WTC11 (cell line): ENCODE results near the gene LAMB4. TPM values are rescaled to one million over a fixed set of nuclear protein-coding genes. Genes with fewer than 3 reads are reported as not detected.

ENCODE experiments used
- ATAC-seq: fragments of 200-7000 bp; cut with Tn5 transposase; 2 replicates; pipeline ENCODE4 v1.10.0; 2021; ENCODE audit warnings: mild to moderate bottlenecking, moderate library complexity
- CTCF ChIA-PET: fragments of 300-600 bp; sonication (Branson Sonifier 250); formaldehyde crosslinking; loops from one replicate; lab custom pipeline; 2021; ENCODE audit warnings: antibody characterized with exemption; lab: Charles Lee
- POLR2A ChIA-PET: fragments of 350-600 bp; sonication (Branson Sonifier 250); formaldehyde crosslinking; loops from one replicate; lab custom pipeline; 2021; ENCODE audit warnings: antibody characterized with exemption; lab: Charles Lee
- DNase-seq: peaks from one replicate; pipeline ENCODE4 v3.0.0; 2021; ENCODE audit warnings: low spot score
- H3K27ac Mint-ChIP-seq: 2 replicates; pipeline ENCODE4 v1.8.0; 2021; ENCODE audit warnings: mixed read lengths
- H3K27me3 Mint-ChIP-seq: 2 replicates; pipeline ENCODE4 v1.8.0; 2021; ENCODE audit warnings: low read depth, mild to moderate bottlenecking, moderate library complexity, mixed read lengths
- H3K36me3 Mint-ChIP-seq: 2 replicates; pipeline ENCODE4 v1.8.0; 2021; ENCODE audit warnings: mixed read lengths
- H3K4me1 Mint-ChIP-seq: 2 replicates; pipeline ENCODE4 v1.8.0; 2022; ENCODE audit warnings: mixed read lengths
- H3K4me3 Mint-ChIP-seq: 2 replicates; pipeline ENCODE4 v1.8.0; 2021; ENCODE audit warnings: mild to moderate bottlenecking, moderate library complexity, mixed read lengths
- H3K9me3 Mint-ChIP-seq: 2 replicates; pipeline ENCODE4 v1.8.0; 2021; ENCODE audit warnings: mixed read lengths
- AR ChIP-seq: fragments of 250-450 bp; sonication (Bioruptor Pico); IDR thresholded peaks from 2 replicates; pipeline ENCODE4 v1.9.0; 2021; ENCODE audit warnings: mild to moderate bottlenecking
- CDX4 ChIP-seq: fragments of 250-450 bp; sonication (Bioruptor Pico); IDR thresholded peaks from 2 replicates; pipeline ENCODE4 v1.9.0; 2021; ENCODE audit warnings: moderate library complexity, mild to moderate bottlenecking, inconsistent platforms, borderline replicate concordance
- E2F5 ChIP-seq: sonication (generic); formaldehyde crosslinking; IDR thresholded peaks from 2 replicates; pipeline ENCODE4 v1.8.1; 2022; ENCODE audit warnings: mild to moderate bottlenecking, moderate library complexity, missing genetic modification reagents
- ESRRA ChIP-seq: sonication (generic); formaldehyde crosslinking; IDR thresholded peaks from 2 replicates; pipeline ENCODE4 v1.8.1; 2022; ENCODE audit warnings: mild to moderate bottlenecking, missing genetic modification reagents, borderline replicate concordance
- FOXP1 ChIP-seq: sonication (generic); formaldehyde crosslinking; IDR thresholded peaks from 2 replicates; pipeline ENCODE4 v1.8.0; 2022; ENCODE audit warnings: missing genetic modification reagents, mild to moderate bottlenecking, moderate library complexity, borderline replicate concordance
- IRF1 ChIP-seq: sonication (generic); formaldehyde crosslinking; IDR thresholded peaks from 2 replicates; pipeline ENCODE4 v1.8.0; 2023; ENCODE audit warnings: missing genetic modification reagents
- MAX ChIP-seq: sonication (generic); formaldehyde crosslinking; IDR thresholded peaks from 2 replicates; pipeline ENCODE4 v1.8.0; 2022; ENCODE audit warnings: mild to moderate bottlenecking, missing genetic modification reagents
- NR3C1 ChIP-seq: sonication (generic); formaldehyde crosslinking; conservative IDR thresholded peaks from 2 replicates; pipeline ENCODE4 v1.8.1; 2023; ENCODE audit warnings: low read depth, mild to moderate bottlenecking, missing genetic modification reagents
- SMAD3 ChIP-seq: sonication (generic); formaldehyde crosslinking; IDR thresholded peaks from 2 replicates; pipeline ENCODE4 v1.8.0; 2022; ENCODE audit warnings: missing genetic modification reagents, mild to moderate bottlenecking, borderline replicate concordance
- TP53 ChIP-seq: sonication (generic); formaldehyde crosslinking; IDR thresholded peaks from 2 replicates; pipeline ENCODE4 v1.8.1; 2023; ENCODE audit warnings: mild to moderate bottlenecking, missing genetic modification reagents
- USF1 ChIP-seq: sonication (generic); formaldehyde crosslinking; IDR thresholded peaks from 2 replicates; pipeline ENCODE4 v1.8.0; 2022; ENCODE audit warnings: mild to moderate bottlenecking, missing genetic modification reagents
- ZNF219 ChIP-seq: sonication (generic); formaldehyde crosslinking; IDR thresholded peaks from 2 replicates; pipeline ENCODE4 v1.8.0; 2023; ENCODE audit warnings: missing genetic modification reagents, mild to moderate bottlenecking, borderline replicate concordance
- ZNF281 ChIP-seq: sonication (generic); formaldehyde crosslinking; IDR thresholded peaks from 2 replicates; pipeline ENCODE4 v1.8.0; 2023; ENCODE audit warnings: mild to moderate bottlenecking, missing genetic modification reagents
- ZNF416 ChIP-seq: fragments of 250-450 bp; sonication (Bioruptor Pico); IDR thresholded peaks from 2 replicates; pipeline ENCODE4 v1.9.0; 2021; ENCODE audit warnings: mild to moderate bottlenecking, inconsistent platforms
- ZNF512 ChIP-seq: sonication (generic); formaldehyde crosslinking; IDR thresholded peaks from 2 replicates; pipeline ENCODE4 v1.8.1; 2022; ENCODE audit warnings: missing genetic modification reagents, borderline replicate concordance
- ZNF532 ChIP-seq: fragments of 250-450 bp; sonication (Bioruptor Pico); IDR thresholded peaks from 2 replicates; pipeline ENCODE4 v1.9.0; 2021; ENCODE audit warnings: mild to moderate bottlenecking, borderline replicate concordance
- total RNA-seq: library from RNA; stranded (reverse); gene quantifications from 3 replicates; pipeline ENCODE4 v1.2.3, GENCODE V29; 2021

The LAMB4 gene
- total RNA-seq, 1 experiment from 2014 or later = not detected

GRCh38 chr7:108001764-108002725 is 128.1 kb downstream of the LAMB4 start:
- Mint-ChIP-seq H3K4me3 (peak overlapping the region; percentile 90), H3K27me3 (peaks cover 60% of the 10 kb centered on the region), H3K27ac (no peak overlapping the region), H3K9me3 (no peaks in the 10 kb centered on the region), H3K36me3 (peaks cover 8% of the 10 kb centered on the region), H3K4me1 (peaks cover 30% of the 10 kb centered on the region)
- CTCF ChIA-PET = interaction anchor here (0.6 to 5.8 kb wide), 10 partner anchors 15 to 144 kb away, joined by 3 to 37 read pairs (median 4); no protein-coding TSS in a partner anchor
- ATAC-seq (peak; percentile 11), DNase-seq (peak; percentile 29)
- POLR2A ChIA-PET = no interaction called here
- TF ChIP-seq USF1 (no peak), ZNF512 (no peak), ZNF219 (CRISPR knock-in tag) (0 out of 2 replicates have a peak, but pooled peaks have one; percentile 22), ZNF416 (CRISPR knock-in tag) (no peak), IRF1 (CRISPR knock-in tag) (no peak), MAX (CRISPR knock-in tag) (peak; percentile 45; the same call in 1 of the 2 replicates), CDX4 (CRISPR knock-in tag) (no peak), FOXP1 (CRISPR knock-in tag) (peak; percentile 12; the same call in 1 of the 2 replicates), ESRRA (CRISPR knock-in tag) (no peak; the same call in 1 of the 2 replicates), ZNF532 (no peak), TP53 (CRISPR knock-in tag) (no peak), SMAD3 (CRISPR knock-in tag) (0 out of 2 replicates have a peak, but pooled peaks have one; percentile 51), AR (no peak), NR3C1 (no peak), ZNF281 (CRISPR knock-in tag) (no peak), E2F5 (CRISPR knock-in tag) (no peak; the same call in 1 of the 2 replicates)
